H9 (cell line): ENCODE measurements around the gene FITM2. TPM values are rescaled to one million over a fixed set of nuclear protein-coding genes. Genes with fewer than 3 reads are reported as not detected.

ENCODE experiments used
- DNase-seq: peaks from one replicate; pipeline ENCODE4 v3.0.0-alpha.2; 2017
- H2AFZ ChIP-seq: one replicate; pipeline ENCODE4 v1.6.1; 2013; ENCODE audit warnings: mild to moderate bottlenecking, low read length, control low read depth, moderate library complexity
- H2AK5ac ChIP-seq: 2 replicates; pipeline ENCODE4 v1.6.1; 2013; ENCODE audit warnings: low read length, control low read depth, mixed read lengths; ENCODE audit not compliant: insufficient read length
- H2BK120ac ChIP-seq: one replicate; pipeline ENCODE4 v1.6.1; 2013; ENCODE audit warnings: low read depth, mild to moderate bottlenecking, low read length, control low read depth, inconsistent platforms; ENCODE audit not compliant: poor library complexity, severe bottlenecking
- H2BK12ac ChIP-seq: 2 replicates; pipeline ENCODE4 v1.6.1; 2013; ENCODE audit warnings: low read length, control low read depth, mixed read lengths, low read depth; ENCODE audit not compliant: insufficient read length
- H2BK15ac ChIP-seq: 2 replicates; pipeline ENCODE4 v1.6.1; 2013; ENCODE audit warnings: low read depth, low read length, control low read depth
- H2BK20ac ChIP-seq: one replicate; pipeline ENCODE4 v1.6.1; 2013; ENCODE audit warnings: low read depth, mild to moderate bottlenecking, low read length, control low read depth, inconsistent platforms; ENCODE audit not compliant: poor library complexity, severe bottlenecking
- H2BK5ac ChIP-seq: 2 replicates; pipeline ENCODE4 v1.6.1; 2013; ENCODE audit warnings: low read length, control low read depth, mixed read lengths; ENCODE audit not compliant: insufficient read length
- H3K14ac ChIP-seq: 2 replicates; pipeline ENCODE4 v1.6.1; 2013; ENCODE audit warnings: low read length, control low read depth; ENCODE audit not compliant: insufficient read depth
- H3K18ac ChIP-seq: 2 replicates; pipeline ENCODE4 v1.6.1; 2013; ENCODE audit warnings: low read depth, mild to moderate bottlenecking, mixed read lengths, low read length, control low read depth; ENCODE audit not compliant: insufficient read length
- H3K23ac ChIP-seq: 2 replicates; pipeline ENCODE4 v1.6.1; 2013; ENCODE audit warnings: low read length, control low read depth, mixed read lengths, low read depth; ENCODE audit not compliant: insufficient read length
- H3K23me2 ChIP-seq: 2 replicates; pipeline ENCODE4 v1.6.1; 2013; ENCODE audit warnings: low read depth, mild to moderate bottlenecking, mixed read lengths, low read length, control low read depth; ENCODE audit not compliant: insufficient read length, poor library complexity, severe bottlenecking
- H3K27ac ChIP-seq: 2 replicates; pipeline ENCODE4 v1.5.1; 2013; ENCODE audit warnings: low read length, control low read depth, mixed read lengths, low read depth; ENCODE audit not compliant: insufficient read length
- H3K27me3 ChIP-seq: 2 replicates; pipeline ENCODE4 v1.6.1; 2013; ENCODE audit warnings: low read length, control low read depth, inconsistent platforms; ENCODE audit not compliant: insufficient read depth
- H3K4ac ChIP-seq: 2 replicates; pipeline ENCODE4 v1.6.1; 2013; ENCODE audit warnings: low read depth, mild to moderate bottlenecking, control low read depth, inconsistent platforms, low read length, moderate library complexity
- H3K4me1 ChIP-seq: 2 replicates; pipeline ENCODE4 v1.6.1; 2013; ENCODE audit warnings: low read length, control low read depth, inconsistent platforms; ENCODE audit not compliant: insufficient read depth
- H3K4me2 ChIP-seq: 2 replicates; pipeline ENCODE4 v1.6.1; 2013; ENCODE audit warnings: low read length, control low read depth, mixed read lengths; ENCODE audit not compliant: insufficient read length, insufficient read depth
- H3K56ac ChIP-seq: 2 replicates; pipeline ENCODE4 v1.6.1; 2013; ENCODE audit warnings: low read depth, mild to moderate bottlenecking, mixed read lengths, low read length, control low read depth; ENCODE audit not compliant: insufficient read length
- H3K79me1 ChIP-seq: 2 replicates; pipeline ENCODE4 v1.6.1; 2013; ENCODE audit warnings: low read depth, mild to moderate bottlenecking, moderate library complexity, low read length, control low read depth, inconsistent platforms; ENCODE audit not compliant: insufficient read depth, poor library complexity, severe bottlenecking
- H3K79me2 ChIP-seq: 2 replicates; pipeline ENCODE4 v1.6.1; 2013; ENCODE audit warnings: low read length, control low read depth, inconsistent platforms; ENCODE audit not compliant: insufficient read depth
- H3K9ac ChIP-seq: 2 replicates; pipeline ENCODE4 v1.6.1; 2013; ENCODE audit warnings: low read length, control low read depth, mixed read lengths; ENCODE audit not compliant: insufficient read length; ENCODE audit errors: extremely low read depth
- H3K9me3 ChIP-seq: one replicate; pipeline ENCODE4 v1.6.1; 2013; ENCODE audit warnings: low read depth, low read length, inconsistent platforms; ENCODE audit not compliant: control insufficient read depth
- H3T11ph ChIP-seq: one replicate; pipeline ENCODE4 v1.6.1; 2013; ENCODE audit warnings: mild to moderate bottlenecking, low read length, control low read depth, inconsistent platforms
- H4K20me1 ChIP-seq: one replicate; pipeline ENCODE4 v1.6.1; 2013; ENCODE audit not compliant: control insufficient read depth, insufficient read length, insufficient read depth
- H4K5ac ChIP-seq: 2 replicates; pipeline ENCODE4 v1.6.1; 2013; ENCODE audit warnings: low read depth, mild to moderate bottlenecking, mixed read lengths, low read length, control low read depth; ENCODE audit not compliant: insufficient read length
- H4K8ac ChIP-seq: replicated peaks from 2 replicates; pipeline ENCODE4 v1.6.1; 2013; ENCODE audit warnings: low read length, control low read depth, mixed read lengths, low read depth; ENCODE audit not compliant: insufficient read length
- H4K91ac ChIP-seq: 2 replicates; pipeline ENCODE4 v1.6.1; 2013; ENCODE audit warnings: low read depth, mild to moderate bottlenecking, moderate library complexity, mixed read lengths, low read length, control low read depth; ENCODE audit not compliant: insufficient read length
- H3K27ac Mint-ChIP-seq, 3 experiments: 2 replicates in 2 of 3; 3 replicates in 1 of 3; pipeline ENCODE4 v1.8.0; 2020 to 2021; ENCODE audit warnings: mixed read lengths in 3 of 3, mild to moderate bottlenecking in 1 of 3, moderate library complexity in 1 of 3
- H3K27me3 Mint-ChIP-seq: 2 replicates; pipeline ENCODE4 v1.8.0; 2021; ENCODE audit warnings: low read depth, mild to moderate bottlenecking, moderate library complexity, mixed read lengths
- H3K36me3 Mint-ChIP-seq, 3 experiments: 2 replicates in 2 of 3; 3 replicates in 1 of 3; pipeline ENCODE4 v1.8.0; 2020 to 2021; ENCODE audit warnings: low read depth in 3 of 3, mixed read lengths in 3 of 3; ENCODE audit not compliant: insufficient read depth in 1 of 3
- H3K4me1 Mint-ChIP-seq, 2 experiments: 2 replicates each; pipeline ENCODE4 v1.8.0; 2020; ENCODE audit warnings: mixed read lengths in 2 of 2
- H3K4me3 Mint-ChIP-seq, 2 experiments: 2 replicates in 1 of 2; 3 replicates in 1 of 2; pipeline ENCODE4 v1.8.0; 2020 to 2021; ENCODE audit warnings: mild to moderate bottlenecking in 2 of 2, mixed read lengths in 2 of 2, moderate library complexity in 1 of 2
- H3K9me3 Mint-ChIP-seq, 2 experiments: 2 replicates in 1 of 2; 3 replicates in 1 of 2; pipeline ENCODE4 v1.8.0; 2020; ENCODE audit warnings: mild to moderate bottlenecking in 2 of 2, mixed read lengths in 2 of 2, moderate library complexity in 1 of 2
- WGBS: extraction: QIAGEN DNeasy Blood & Tissue Kit; methylation state at CpG from one replicate; pipeline ENCODE4 v1.1.7; 2013; ENCODE audit warnings: missing lambda C conversion rate, low lambda C conversion rate, mixed read lengths; ENCODE audit not compliant: insufficient read length; ENCODE audit errors: extremely low coverage; 5-methylcytosine and 5-hydroxymethylcytosine counted together
- total RNA-seq: library from RNA; stranded (reverse); gene quantifications from 2 replicates; pipeline ENCODE4 v1.2.1, GENCODE V29; 2021
- TF ChIP-seq, protein P1 (sequence below): fragments of 200-600 bp; sonication (generic); conservative IDR thresholded peaks from 3 replicates; pipeline ENCODE4 v1.8.0; 2021; ENCODE audit warnings: antibody characterized with exemption, mild to moderate bottlenecking

FITM2 gene
- total RNA-seq, 1 experiment from 2014 or later = 1.7 TPM

DNA sequence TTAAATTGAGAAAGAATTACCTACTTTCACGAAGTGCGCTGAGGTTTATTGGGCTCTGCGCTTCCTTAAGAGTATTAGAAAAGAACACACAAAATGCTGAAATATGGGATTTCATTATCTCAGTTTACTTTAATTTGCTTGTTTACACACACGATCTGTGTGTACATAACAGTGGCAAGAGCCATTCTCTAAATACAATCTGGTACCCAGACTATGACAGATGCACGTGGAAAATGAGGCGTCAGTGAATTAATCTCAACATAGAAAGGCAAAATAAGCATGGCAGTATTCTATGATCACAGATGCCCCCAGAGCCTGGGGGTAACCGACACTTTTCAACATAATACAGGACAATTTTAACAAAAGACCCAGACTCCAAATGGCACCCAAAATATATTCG is 8.3 kb downstream of the FITM2 start:
- Mint-ChIP-seq H3K4me3 (no peak overlapping the region), H3K4me1 (no peaks in the 10 kb centered on the region), H3K27ac (no peak overlapping the region), H3K27me3 (no peaks in the 10 kb centered on the region), H3K9me3 (no peaks in the 10 kb centered on the region; a peak in 1 of 5 replicates), H3K36me3 (no peaks in the 10 kb centered on the region)
- TF ChIP-seq, protein P1, sequence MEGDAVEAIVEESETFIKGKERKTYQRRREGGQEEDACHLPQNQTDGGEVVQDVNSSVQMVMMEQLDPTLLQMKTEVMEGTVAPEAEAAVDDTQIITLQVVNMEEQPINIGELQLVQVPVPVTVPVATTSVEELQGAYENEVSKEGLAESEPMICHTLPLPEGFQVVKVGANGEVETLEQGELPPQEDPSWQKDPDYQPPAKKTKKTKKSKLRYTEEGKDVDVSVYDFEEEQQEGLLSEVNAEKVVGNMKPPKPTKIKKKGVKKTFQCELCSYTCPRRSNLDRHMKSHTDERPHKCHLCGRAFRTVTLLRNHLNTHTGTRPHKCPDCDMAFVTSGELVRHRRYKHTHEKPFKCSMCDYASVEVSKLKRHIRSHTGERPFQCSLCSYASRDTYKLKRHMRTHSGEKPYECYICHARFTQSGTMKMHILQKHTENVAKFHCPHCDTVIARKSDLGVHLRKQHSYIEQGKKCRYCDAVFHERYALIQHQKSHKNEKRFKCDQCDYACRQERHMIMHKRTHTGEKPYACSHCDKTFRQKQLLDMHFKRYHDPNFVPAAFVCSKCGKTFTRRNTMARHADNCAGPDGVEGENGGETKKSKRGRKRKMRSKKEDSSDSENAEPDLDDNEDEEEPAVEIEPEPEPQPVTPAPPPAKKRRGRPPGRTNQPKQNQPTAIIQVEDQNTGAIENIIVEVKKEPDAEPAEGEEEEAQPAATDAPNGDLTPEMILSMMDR = no peak
- WGBS = no CpG with 5 or more reads among the region's 8 CpGs
- Histone ChIP-seq H3K56ac (no peak overlapping the region), H3K23ac (no peak overlapping the region), H4K8ac (no peak overlapping the region), H3K9ac (no peak overlapping the region), H3K79me2 (no peaks in the 10 kb centered on the region), H3K4me1 (no peaks in the 10 kb centered on the region), H3K79me1 (no peaks in the 10 kb centered on the region), H3K23me2 (no peaks in the 10 kb centered on the region), H4K20me1 (peaks cover 2% of the 10 kb centered on the region), H2BK20ac (no peak overlapping the region), H3K9me3 (no peaks in the 10 kb centered on the region), H2AFZ (no peak overlapping the region), H2BK15ac (no peak overlapping the region), H3K27ac (no peak overlapping the region), H3K27me3 (no peaks in the 10 kb centered on the region), H3K4me2 (no peak overlapping the region), H2BK5ac (no peak overlapping the region), H2BK120ac (no peak overlapping the region), H4K5ac (no peak overlapping the region), H2AK5ac (no peak overlapping the region), H3K4ac (no peak overlapping the region), H2BK12ac (no peak overlapping the region), H4K91ac (no peak overlapping the region), H3K18ac (no peak overlapping the region), H3K14ac (no peak overlapping the region), H3T11ph (no peak overlapping the region)
- no peak for DNase-seq
